Stimulated activated CD4-positive, alpha-beta T cell treated with anti-CD3 and anti-CD28 coated beads, Interleukin-15, amount 100 ng/mL, for 48 hours (primary cell): Measurements from ENCODE around the gene ZSWIM6.

Experiments used
- DNase-seq, 2 donors: peaks; one replicate each; pipeline ENCODE4 v3.0.0-alpha.2; 2020; ENCODE audit warnings: low read depth in 2 of 2

Gene ZSWIM6

DNA sequence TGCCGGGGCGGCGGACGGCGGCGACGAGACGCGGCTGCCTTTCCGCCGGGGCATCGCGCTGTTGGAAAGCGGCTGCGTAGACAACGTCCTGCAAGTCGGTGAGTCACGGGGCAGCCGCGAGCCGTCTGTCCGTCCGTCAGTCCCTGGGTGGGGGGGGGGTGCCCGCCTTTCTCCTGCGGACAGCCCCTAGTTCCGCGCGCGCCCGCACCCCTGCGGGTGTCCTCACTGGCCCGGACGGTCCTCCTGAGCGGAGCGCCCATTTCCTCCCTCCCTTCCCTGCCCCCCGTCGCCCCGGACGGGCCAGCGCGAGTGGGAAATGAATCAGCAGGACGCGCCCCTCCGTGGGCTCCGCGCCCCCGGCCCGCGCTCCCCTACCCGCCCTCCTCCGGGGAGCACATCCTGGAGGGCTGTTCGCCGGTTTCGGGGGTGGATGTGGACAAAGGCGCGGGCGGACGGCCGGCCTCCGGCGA lies 828 bp downstream of the ZSWIM6 start:
- no peak for DNase-seq

DNA sequence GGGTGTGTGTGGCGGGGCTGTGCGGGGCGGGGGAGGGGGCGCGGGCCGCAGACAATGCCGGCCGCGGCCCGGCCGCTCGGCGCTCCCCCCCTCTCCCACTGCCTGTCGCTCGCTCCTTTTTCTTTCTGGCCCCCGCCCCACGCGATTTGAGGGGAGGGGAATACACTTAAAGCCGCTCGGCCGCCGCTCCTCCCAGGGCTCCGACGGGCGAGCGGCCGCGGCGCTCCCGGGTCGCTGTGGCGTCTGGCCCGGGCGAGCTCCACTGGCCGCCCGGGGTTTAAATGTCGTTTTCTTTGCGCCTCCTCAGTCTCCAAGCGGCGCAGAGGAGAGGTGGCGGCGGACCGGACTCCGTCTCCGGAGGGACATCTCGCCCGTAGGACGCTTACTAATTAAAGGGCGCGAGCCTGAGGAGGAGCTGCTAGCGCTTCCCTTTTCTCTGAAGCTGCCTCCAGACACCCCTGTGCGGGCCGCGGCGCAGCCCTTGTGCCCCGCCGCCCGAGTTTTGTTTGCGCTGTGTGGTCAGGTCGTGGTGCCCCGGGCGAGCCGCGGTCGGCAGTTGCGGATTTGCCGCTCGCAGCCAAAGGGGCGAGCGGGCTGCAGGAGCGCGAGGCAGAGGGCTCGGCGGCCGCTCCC lies 1.4 kb downstream of the ZSWIM6 start:
- DNase-seq, result no peak

DNA sequence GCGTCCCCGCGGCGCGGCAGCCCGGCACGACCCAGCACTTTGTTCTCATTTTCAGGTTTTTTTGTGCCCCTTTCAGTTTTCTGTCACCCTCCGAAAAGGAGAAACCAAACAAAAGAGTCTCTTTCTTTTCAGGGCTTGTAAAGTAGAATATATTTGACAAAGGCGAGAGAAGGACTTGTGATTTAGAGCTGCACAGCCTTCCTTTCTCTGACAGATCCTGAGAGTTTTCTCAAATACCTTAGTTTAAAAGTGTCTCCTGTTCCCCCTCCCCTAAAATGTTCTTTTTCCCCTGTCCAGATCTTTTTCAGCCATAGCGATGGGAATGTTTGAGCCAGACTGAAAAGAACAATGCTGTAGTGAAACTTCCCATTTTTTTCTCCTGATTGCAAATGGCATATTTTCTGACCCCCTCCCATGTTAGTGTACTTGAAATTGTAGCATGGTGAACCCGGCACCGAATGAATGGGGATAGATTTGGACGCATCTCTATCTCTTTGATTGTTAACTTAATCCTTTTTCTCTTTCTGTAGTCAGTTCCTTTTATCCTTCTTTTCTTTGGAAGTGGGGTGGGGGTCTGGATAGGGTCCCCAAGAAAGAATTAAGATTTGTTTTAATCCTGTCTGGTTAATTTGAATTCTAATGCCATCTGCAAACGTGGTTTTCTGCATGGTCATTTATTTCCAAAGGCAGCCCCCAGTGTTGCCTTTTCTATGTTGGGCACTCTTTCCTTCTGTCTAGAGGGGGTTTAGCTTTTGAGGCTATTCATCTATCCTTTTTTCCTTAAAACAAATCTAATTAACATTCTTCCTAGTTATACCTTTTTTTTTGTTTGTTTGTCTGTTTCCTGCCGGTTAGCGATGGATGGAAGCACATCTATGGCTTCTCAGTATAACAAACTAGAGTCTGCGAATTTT lies 2.2 kb downstream of the ZSWIM6 start:
- no peak for DNase-seq

DNA sequence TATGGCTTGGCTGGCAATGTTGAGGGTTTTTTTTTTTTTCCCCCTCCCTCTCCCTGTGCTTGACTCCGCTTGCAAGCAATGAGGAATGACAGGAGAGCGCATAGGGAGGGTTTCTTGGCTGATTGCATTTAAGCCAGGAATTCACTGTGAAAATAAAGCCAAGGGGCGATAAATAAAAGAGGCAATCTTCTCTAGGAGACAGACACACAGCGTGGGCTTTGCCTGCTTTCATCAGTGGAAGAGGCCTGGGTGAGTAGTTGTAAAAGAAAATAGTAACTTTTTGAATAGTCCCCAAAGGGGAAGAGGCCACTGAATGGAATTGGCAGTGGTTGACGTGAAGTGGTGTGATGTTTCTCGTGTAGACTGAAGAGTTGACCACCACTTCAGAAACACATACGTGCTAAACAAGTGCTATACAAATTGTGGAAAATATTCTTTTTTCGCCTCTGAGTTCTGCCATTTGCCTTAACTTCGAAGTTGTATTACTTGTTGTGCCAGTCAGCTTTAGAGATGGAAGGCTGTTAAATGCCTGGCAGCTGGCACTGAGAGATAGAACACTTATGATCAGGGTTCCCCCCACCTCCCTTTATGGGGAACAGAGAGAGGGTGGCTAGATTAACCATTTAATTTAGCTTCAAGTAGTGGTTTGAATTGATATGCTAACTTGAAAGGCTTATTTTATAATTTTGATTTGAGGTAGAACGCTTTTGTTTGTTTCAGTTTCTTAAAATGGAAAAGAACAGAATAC lies 3.0 kb downstream of the ZSWIM6 start:
- DNase-seq, result no peak

DNA sequence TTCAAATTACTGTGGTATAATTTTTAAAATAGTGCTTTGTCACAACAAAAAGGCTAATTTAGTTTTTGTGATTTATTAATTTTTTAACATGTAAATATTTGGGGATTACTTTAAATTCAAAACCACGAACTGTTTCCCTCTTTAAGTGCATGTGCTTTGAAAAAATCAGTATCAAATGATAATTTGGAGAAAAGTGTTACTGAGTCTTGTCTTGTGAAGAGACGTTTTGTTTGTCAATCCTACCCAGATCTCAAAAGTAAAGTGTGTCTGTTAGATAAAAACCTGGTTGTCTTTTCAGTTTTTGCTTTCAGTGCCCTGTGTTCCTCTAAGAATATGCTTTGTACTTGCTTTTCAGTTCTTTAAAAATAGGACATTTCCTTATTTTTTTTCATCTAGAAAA lies 7.7 kb downstream of the ZSWIM6 start:
- no peak for DNase-seq

DNA sequence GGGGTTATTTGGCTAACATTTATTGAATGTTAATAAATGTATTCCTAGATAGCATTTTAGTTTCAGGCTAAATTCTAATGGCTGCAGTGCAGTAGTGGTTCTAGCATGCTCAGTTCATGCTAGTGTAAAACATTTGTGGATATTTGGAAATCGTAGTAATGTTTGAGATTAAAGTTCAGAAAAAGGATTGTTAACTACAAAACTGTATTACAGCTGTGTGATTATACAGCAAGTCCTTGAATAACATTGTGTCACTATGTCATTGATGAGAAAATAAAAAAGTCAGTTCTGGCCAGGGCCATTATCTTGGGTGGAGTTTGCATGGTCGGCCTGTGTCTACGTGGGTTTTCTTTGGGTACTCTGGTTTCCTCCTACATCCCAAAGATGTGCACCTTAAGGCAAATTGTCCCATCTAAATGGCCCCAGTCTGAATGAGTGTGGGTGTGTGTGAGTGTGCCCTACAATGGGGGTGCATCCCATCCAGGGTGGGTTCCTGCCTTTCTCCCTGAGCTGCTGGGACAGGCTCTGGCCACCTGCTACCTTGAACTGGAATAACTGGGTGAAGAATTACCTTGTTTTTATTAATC lies 8.8 kb downstream of the ZSWIM6 start:
- DNase-seq, result no peak

DNA sequence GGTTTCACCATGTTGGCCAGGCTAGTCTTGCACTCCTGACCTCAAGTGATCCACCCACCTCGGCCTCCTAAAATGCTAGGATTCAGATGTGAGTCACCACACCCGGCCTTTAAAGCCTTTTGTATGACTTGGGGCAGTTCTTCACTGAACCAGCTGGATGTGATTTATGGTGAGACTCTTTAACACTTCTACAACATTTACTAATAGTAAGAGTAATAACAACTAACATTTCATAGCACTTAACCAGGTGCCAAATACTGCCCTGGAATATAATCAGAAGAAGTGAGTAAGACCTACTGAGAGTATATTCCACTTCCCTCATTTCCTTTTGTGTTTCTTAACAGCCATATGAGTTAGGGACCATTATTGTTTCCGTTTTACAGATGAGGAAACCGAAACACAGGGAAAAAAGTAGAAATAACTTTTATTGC lies 10.0 kb downstream of the ZSWIM6 start:
- DNase-seq, result no peak

DNA sequence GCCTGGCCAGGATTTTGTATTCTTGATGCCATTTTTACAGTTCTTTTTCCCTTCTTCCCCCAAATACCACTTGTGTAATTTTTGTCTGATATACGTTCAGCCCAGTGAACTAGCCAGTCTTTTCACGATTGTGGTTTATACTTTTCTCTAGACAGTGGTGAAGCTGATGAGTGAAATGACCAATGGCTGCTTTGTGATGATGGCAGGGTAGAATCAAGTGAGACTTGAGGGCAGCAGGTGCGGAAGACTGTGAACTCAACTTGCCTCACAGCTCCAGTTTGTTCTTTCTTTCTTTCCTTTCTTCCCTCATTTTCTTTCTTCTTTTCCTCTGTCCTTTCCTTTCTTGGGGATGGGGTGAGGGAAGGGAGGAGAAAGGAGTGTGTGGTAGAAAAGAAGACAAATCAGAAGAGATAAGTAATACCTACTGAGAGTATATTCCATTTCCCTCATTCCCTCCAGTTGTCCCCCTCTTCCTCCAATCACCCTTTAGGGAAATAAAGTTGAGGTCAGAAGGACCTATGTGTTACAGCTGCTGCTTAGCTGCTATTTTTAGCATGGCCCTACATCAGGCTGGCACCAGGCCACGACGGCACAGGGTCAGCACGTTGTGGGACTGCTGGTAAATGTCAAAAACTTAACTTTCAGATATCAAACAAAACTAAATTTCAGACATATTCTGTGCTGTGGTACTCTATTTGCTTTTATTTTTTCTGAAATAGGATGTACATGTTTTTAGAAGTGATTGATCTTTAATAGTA lies 12.3 kb downstream of the ZSWIM6 start:
- no peak for DNase-seq

DNA sequence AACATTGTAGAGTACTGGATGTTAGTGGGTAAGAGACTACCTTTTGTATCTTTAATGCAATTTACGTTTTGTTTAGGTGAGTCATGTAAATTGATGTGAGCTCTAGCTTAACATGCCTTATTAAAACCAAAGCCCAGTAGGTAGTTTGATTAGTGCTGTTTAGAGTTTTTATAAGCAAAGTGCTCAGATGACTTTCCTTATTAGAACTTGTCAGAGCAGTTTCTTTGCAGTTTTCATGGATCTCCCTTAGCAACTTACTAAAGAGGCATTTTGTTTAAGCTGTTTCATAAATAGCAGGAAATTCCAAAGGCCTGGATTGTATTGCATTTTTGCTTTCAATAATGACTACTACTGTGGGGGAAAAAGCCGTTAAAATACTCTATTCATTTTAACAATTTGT lies 14.5 kb downstream of the ZSWIM6 start:
- no peak for DNase-seq

DNA sequence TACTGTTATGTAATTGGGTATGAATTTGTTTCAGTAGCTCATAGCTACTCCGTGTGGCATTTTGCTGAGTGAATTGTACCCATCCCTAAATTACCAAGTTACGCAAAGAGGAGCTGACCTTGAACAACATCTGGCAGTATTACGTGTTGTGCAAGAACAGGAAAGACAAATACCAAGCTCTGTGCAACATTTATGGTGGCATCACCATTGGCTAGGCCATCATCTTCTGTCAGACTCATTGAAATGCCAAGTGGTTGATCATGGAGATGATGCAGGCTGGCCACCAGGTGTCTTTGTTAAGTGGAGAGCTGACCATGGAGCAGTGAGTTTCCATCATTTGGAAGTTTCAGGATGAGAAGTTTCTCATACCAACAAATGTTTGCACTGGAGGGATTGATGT lies 15.0 kb downstream of the ZSWIM6 start:
- DNase-seq, result no peak

DNA sequence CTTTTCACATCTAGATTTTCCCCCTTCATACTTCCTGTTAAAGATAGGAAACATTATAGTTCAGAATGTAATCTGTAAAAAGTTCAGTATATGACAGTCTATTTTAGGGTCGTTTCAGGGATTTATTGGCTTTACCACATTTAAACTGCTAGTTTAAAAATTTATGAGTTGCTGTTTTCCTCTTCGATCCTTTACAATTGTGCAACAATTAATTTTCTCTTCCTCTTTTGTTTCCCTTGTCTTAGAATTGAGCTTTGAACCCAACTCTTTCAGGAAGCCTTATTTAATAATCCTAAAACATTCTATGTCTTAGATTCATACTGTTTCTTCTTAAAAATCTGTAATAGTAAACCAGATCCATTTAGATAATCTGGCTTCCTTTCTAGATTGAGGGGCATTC lies 16.4 kb downstream of the ZSWIM6 start:
- DNase-seq, result no peak

DNA sequence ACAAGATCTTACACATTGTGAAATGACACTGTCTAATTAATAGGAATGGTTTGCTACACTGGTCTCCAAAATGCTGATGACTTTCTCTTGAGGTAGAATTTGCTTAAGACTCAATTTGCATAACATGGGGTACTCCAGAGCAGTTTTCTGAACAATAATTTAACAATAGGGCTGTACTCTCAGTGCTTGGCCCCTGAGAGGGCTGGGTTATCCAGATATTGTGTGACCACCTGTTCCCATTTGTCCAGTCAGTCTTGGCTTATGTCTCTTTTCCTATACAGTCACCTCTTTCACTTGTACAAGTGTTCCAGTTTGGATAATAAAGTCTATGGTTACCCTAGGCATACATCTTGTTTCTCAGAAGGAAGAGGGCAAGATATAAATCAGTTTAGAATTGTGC lies 17.9 kb downstream of the ZSWIM6 start:
- DNase-seq, result no peak

DNA sequence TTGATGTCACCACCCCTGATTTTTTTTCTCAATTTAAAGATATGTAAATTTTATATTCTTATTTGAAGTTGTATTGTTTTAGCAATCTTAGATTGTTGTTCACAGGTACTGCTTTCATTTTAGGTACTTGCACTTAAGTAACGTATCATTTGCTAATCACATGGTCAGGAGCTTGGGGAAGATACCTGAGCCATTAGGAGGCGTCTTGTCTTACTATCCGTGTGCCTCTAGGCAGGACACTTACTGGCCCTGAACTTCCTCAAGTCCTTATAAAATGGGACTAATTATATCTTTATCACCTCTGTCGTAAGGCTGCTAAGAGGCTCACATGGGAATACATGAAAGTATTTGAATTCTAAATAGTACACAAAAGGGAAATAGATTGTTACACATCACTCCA lies 18.5 kb downstream of the ZSWIM6 start:
- DNase-seq, result no peak

DNA sequence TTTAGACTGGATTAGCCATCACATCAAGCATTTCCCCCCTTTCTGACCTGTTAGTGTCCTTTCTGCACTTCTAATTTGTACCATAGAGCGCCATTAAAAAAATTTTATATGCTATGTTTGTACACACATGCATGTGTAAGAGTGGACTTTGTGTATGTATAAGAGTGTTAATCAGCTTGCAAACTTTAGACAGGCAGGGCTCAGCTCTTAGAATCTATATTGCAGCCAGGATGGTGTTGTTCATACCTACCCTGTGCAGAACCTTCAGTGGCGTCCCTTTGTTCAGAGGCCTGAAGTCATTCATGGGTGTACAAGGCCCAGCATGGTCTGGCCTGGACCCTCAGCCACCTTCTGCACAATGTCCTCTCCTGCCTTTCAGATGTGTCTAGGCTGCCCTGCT lies 19.7 kb downstream of the ZSWIM6 start:
- no peak for DNase-seq

DNA sequence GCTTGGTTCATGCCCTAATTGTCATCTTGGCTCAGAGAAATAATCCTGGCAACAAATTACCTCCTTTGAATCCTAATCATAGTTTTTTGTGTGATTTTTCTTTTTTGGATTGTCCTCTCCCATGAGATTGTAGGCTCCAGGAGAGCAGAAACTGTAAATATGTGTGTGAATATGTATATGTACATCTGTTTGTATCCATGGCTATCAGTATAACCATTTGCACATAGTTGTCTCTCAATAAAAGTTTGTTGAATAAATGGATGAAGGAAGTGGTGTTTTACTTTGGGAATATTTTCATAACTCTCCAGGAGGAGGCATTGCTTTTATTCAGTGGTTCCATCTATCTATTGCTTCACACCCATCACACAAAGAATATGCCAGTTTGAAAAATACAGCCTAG lies 20.1 kb downstream of the ZSWIM6 start:
- no peak for DNase-seq

DNA sequence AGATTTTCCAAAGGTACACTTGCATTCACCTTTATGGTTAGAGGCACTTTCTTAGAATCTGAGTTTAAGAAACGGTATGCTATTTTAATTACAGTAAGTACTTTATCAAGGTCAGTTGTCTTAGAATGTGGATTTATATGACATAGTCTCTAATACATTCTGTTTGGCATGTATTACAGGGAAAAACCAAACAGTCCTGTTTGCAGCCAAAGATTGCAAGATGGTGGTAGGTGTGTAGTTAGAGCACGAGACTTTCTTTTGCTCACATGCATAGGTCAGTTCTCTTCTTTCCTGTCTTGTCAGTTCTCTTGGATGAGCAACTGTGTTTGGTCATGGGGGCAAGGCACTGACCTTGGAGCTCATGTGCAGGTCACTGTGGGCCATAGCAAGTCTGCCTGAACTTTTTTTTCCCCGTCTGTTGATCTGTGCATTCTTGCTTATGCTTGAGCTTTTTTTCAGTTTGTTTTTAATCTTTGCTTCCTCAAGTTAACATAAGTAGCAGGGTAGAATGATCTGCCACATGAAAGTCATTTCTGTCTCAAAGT lies 20.6 kb downstream of the ZSWIM6 start:
- no peak for DNase-seq

DNA sequence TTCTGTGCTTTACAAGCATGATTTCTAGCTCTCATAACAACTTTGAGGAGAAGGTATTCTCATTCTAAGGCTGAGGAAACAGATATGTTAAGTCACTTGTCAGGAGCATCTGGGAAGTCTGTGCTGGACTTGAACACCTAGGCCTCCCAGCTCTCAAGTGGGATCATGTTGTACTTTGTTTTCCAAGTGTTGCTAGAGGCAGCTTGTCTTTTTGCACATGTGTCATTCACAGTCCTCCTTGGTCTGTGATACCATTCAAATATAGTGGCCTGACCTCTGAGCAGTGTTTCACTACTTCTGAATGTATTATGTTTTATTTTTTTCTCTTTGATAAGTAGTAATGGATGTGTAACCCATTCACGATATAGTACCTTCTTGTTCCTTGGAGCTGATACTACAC lies 21.2 kb downstream of the ZSWIM6 start:
- DNase-seq, result no peak

DNA sequence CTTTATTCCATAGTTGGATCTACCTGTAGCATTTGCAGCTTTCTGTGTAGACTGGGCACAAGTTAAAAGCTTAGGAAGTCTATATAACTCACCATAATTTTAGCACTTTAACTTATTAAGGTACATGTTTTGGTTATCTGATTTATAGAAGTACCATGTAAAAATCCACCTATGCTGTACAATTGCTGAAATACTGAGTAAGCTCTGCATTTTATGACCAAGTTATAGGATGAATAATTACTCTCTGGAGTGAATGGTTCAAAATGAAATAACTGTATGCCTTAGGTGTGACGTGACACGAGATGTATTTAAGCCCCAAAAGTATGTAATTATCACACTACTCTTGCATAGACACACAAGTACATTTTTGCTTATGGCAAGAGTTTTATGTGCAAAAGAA lies 22.1 kb downstream of the ZSWIM6 start:
- DNase-seq, result no peak

DNA sequence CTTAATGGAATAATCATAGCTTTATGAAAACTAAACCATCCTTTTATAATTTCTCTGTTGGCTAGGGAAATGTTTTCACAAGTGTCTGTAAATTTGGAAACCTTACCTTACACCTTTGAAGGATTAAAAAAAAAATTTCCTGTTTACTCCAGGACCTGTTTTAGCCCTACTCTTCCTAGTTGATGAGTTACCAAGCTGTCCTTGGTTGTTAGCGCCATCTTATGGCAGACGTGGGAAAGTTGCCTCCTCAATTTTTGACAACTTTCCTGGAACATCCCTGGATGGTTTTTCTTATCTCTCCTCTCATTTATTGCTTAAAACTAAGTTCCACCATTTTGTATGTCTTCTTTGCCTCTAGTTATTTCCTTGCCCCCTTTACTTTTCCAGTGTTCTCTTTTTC lies 25.7 kb downstream of the ZSWIM6 start:
- DNase-seq, result no peak

DNA sequence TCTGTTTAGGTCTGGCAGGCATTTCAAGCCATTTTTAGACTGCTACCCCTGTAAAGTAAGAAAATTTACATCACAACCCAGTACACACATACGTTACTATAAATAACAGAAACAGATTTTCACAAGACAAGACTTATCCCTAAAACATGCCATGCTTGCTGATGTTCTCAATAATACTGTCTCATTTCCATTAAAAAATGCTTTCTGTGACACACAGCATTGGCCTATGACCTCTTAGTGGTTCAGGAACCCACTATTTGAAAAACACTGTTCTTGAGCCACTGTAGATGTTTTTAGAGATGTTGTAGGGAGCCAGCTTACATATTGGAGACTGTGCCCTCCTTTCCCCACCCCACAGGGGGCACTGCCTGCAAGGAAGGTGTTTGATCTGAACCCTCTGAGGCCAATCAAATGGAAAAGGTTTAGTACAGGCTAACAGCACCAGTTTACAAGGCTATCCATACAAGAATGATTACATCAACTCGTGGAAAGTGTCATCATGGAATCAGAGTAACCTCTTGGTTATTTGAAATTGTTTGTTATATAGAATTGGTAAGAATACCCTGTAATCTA lies 30.8 kb downstream of the ZSWIM6 start:
- no peak for DNase-seq
